ENCODE measurements around the gene FKBP10. TPM values are rescaled to one million over a fixed set of nuclear protein-coding genes. Genes with fewer than 3 reads are reported as not detected.
"Not testable (repeated sequence)": the region's sequence is repeated elsewhere in the genome, so short reads cannot be mapped to it uniquely, and the experiment has no call there.

FKBP10 gene
- total and polyA plus RNA-seq, 7 donors, result 3.9 to 9.5 (median 5.7) TPM

GRCh38 chr17:41825175-41825845 is 12.5 kb downstream of the FKBP10 start:
- Histone ChIP-seq H3K36me3 (ENCODE audit: insufficient read depth in 1 of 2, low read depth in 1 of 2) (peaks cover 3 to 60% of the 10 kb centered on the region in 2 donors), H3K27ac (no peak overlapping the region), H3K4me1 (no peaks in the 10 kb centered on the region), H3K27me3 (ENCODE audit: insufficient read depth in 3 of 3, low read length in 2 of 3) (no peaks in the 10 kb centered on the region), H3K4me3 (no peak overlapping the region), H3K9me3 (no peaks in the 10 kb centered on the region)
- intact Hi-C loops (cut with DNase I), result no loop called here
- WGBS, 3 donors, result 82 to 90% (median 85%) methylated on average over 19 of the region's 19 CpGs
- ATAC-seq (peak in 1 of 4 donors; percentile 14), DNase-seq (peak in 1 of 2 donors; percentile 31)
- TF ChIP-seq CTCF (IDR thresholded peaks at IDR 0.05), result no peak

GRCh38 chr17:41829961-41830360 is 17.2 kb downstream of the FKBP10 start:
- H3K4me3 ChIP-seq; H3K27ac ChIP-seq; H3K4me1 ChIP-seq; H3K9me3 ChIP-seq; DNase-seq; H3K27me3 ChIP-seq (ENCODE audit: insufficient read depth in 3 of 3, low read length in 2 of 3); ATAC-seq; intact Hi-C loops (cut with DNase I): not testable (repeated sequence)
- peaks cover 7 to 89% of the 10 kb centered on the region in 2 donors for H3K36me3 ChIP-seq (ENCODE audit: insufficient read depth in 1 of 2, low read depth in 1 of 2)
- 74 to 83% (median 78%) methylated on average over 10 of the region's 10 CpGs for WGBS, 3 donors

- no peak for TF ChIP-seq CTCF (IDR thresholded peaks at IDR 0.05)
- Histone ChIP-seq H3K36me3 (ENCODE audit: insufficient read depth in 1 of 2, low read depth in 1 of 2) (peaks cover 4 to 38% of the 10 kb centered on the region in 2 donors), H3K4me3 (peak overlapping the region; percentile 97), H3K9me3 (no peaks in the 10 kb centered on the region), H3K27me3 (ENCODE audit: insufficient read depth in 3 of 3, low read length in 2 of 3) (no peaks in the 10 kb centered on the region), H3K4me1 (peaks cover 13% of the 10 kb centered on the region), H3K27ac (peak overlapping the region; percentile 55)
- ATAC-seq (peak; percentile 17 to 58 (median 34)), DNase-seq (no peak)
- 15 to 20% (median 17%) methylated on average over 13 of the region's 13 CpGs for WGBS, 3 donors
- intact Hi-C loops (cut with DNase I), result no loop called here
Observed at GRCh38 chr17:41835214-41835799, 22.5 kb downstream of the FKBP10 start.

GRCh38 chr17:41835800-41836549 is 23.2 kb downstream of the FKBP10 start, which contains the start of gene NT5C3B:
Gene NT5C3B (minus strand): TSS chr17:41836232. CDS start chr17:41836193, 39 bp downstream.
- ATAC-seq (peak; percentile 86 to 95 (median 91)), DNase-seq (peak; percentile 70 to 82)
- no peak for TF ChIP-seq CTCF (IDR thresholded peaks at IDR 0.05)
- H3K36me3 ChIP-seq (ENCODE audit: insufficient read depth in 1 of 2, low read depth in 1 of 2), result peaks cover 4 to 31% of the 10 kb centered on the region in 2 donors
- peaks cover 13% of the 10 kb centered on the region for H3K4me1 ChIP-seq
- no peaks in the 10 kb centered on the region for H3K9me3 ChIP-seq
- WGBS, 3 donors, result 1 to 2% (median 1%) methylated on average over 45 to 72 of the region's 72 CpGs
- intact Hi-C loops (cut with DNase I), result no loop called here
- H3K27ac ChIP-seq, result peak within 1 kb of the TSS; percentile 55
- peak within 1 kb of the TSS; percentile 97 for H3K4me3 ChIP-seq
- no peaks in the 10 kb centered on the region for H3K27me3 ChIP-seq (ENCODE audit: insufficient read depth in 3 of 3, low read length in 2 of 3)

Data from psoas muscle (tissue), 8 donors.